Parathyroid adenoma (tissue), 2 donors: ENCODE results near the gene ST3GAL3.

Experiments
- H2AFZ ChIP-seq: fragments of 300-600 bp; sonication (generic); one replicate; pipeline ENCODE4 v1.7.0; 2017; ENCODE audit warnings: antibody characterized with exemption, mild to moderate bottlenecking
- H3K27ac ChIP-seq: fragments of 300-600 bp; sonication (generic); one replicate; pipeline ENCODE4 v1.7.0; 2017
- H3K27me3 ChIP-seq: fragments of 300-600 bp; sonication (generic); one replicate; pipeline ENCODE4 v1.7.0; 2017; ENCODE audit warnings: low read length; ENCODE audit not compliant: control insufficient read depth, insufficient read depth
- H3K36me3 ChIP-seq: fragments of 300-600 bp; sonication (generic); one replicate; pipeline ENCODE4 v1.7.0; 2017; ENCODE audit warnings: low read length; ENCODE audit not compliant: control insufficient read depth, insufficient read depth
- H3K4me1 ChIP-seq: fragments of 300-600 bp; sonication (generic); one replicate; pipeline ENCODE4 v1.7.0; 2017; ENCODE audit warnings: control low read depth
- H3K4me2 ChIP-seq: fragments of 300-600 bp; sonication (generic); one replicate; pipeline ENCODE4 v1.7.0; 2017; ENCODE audit warnings: low read length
- H3K4me3 ChIP-seq: fragments of 300-600 bp; sonication (generic); one replicate; pipeline ENCODE4 v1.7.0; 2017; ENCODE audit warnings: low read depth, low read length
- H3K79me2 ChIP-seq: fragments of 300-600 bp; sonication (generic); one replicate; pipeline ENCODE4 v1.7.0; 2017; ENCODE audit warnings: control low read depth
- H3K9ac ChIP-seq: fragments of 300-600 bp; sonication (generic); one replicate; pipeline ENCODE4 v1.7.0; 2017; ENCODE audit warnings: mild to moderate bottlenecking
- H3K9me3 ChIP-seq: fragments of 300-600 bp; sonication (generic); one replicate; pipeline ENCODE4 v1.7.0; 2017; ENCODE audit warnings: low read length; ENCODE audit not compliant: control insufficient read depth
- TF ChIP-seq, protein P1 (sequence below): fragments of 300-600 bp; sonication (generic); IDR thresholded peaks from one replicate; pipeline ENCODE4 v1.7.0; 2017; ENCODE audit warnings: antibody characterized with exemption, mild to moderate bottlenecking
- donor health status: primary hyperparathyroidism.

ST3GAL3 gene

DNA sequence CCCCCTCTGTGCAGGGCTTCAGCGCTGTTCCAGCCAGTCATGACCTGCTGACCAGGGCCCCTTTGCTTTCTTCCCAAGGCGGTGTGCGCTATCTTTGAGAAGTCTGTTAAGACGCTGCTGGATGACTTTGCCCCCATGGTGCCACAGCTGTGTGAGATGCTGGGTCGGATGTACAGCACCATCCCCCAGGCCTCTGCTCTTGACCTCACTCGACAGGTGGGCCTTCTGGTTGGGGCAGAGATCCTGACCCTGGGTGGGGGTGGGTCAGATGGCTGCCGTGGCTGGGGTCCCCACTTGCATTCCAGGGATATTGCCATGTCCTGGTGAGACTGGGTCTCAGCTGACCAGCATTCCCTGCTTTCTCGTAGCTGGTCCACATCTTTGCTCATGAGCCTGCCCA is 253.5 kb downstream of the ST3GAL3 start:
- H3K4me3 ChIP-seq: no peak overlapping the region
- no peaks in the 10 kb centered on the region for H3K4me1 ChIP-seq
- H2AFZ ChIP-seq: no peak overlapping the region
- H3K79me2 ChIP-seq: no peaks in the 10 kb centered on the region
- H3K9me3 ChIP-seq: no peaks in the 10 kb centered on the region
- no peak overlapping the region for H3K9ac ChIP-seq
- no peaks in the 10 kb centered on the region for H3K36me3 ChIP-seq
- TF ChIP-seq, protein P1, sequence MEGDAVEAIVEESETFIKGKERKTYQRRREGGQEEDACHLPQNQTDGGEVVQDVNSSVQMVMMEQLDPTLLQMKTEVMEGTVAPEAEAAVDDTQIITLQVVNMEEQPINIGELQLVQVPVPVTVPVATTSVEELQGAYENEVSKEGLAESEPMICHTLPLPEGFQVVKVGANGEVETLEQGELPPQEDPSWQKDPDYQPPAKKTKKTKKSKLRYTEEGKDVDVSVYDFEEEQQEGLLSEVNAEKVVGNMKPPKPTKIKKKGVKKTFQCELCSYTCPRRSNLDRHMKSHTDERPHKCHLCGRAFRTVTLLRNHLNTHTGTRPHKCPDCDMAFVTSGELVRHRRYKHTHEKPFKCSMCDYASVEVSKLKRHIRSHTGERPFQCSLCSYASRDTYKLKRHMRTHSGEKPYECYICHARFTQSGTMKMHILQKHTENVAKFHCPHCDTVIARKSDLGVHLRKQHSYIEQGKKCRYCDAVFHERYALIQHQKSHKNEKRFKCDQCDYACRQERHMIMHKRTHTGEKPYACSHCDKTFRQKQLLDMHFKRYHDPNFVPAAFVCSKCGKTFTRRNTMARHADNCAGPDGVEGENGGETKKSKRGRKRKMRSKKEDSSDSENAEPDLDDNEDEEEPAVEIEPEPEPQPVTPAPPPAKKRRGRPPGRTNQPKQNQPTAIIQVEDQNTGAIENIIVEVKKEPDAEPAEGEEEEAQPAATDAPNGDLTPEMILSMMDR: no peak
- no peaks in the 10 kb centered on the region for H3K27me3 ChIP-seq
- no peak overlapping the region for H3K27ac ChIP-seq
- H3K4me2 ChIP-seq: no peak overlapping the region

DNA sequence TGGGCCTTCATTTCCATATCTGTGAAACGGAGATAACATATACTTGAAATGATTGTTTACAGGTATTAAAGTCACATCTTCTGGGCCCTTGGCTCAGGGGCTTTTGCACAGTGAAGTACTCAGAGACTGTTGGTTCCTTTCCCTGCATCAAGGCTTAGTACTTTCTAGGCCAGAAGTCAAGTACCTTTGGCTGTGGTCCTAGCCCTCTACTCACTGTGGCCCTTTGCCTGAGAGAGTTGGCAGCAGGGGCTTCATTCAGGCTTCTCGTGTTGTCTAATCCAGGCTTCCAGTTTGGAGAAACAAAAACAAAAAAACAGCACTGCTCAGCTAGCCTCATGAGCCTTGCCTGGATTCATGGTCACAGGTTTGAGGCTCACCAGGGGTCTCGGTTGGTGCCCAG is 254.4 kb downstream of the ST3GAL3 start:
- Histone ChIP-seq H3K4me3 (no peak overlapping the region), H2AFZ (no peak overlapping the region), H3K36me3 (no peaks in the 10 kb centered on the region), H3K27me3 (no peaks in the 10 kb centered on the region), H3K4me2 (no peak overlapping the region), H3K79me2 (no peaks in the 10 kb centered on the region), H3K27ac (no peak overlapping the region), H3K9me3 (no peaks in the 10 kb centered on the region), H3K9ac (no peak overlapping the region), H3K4me1 (no peaks in the 10 kb centered on the region)
- TF ChIP-seq, protein P1: no peak

DNA sequence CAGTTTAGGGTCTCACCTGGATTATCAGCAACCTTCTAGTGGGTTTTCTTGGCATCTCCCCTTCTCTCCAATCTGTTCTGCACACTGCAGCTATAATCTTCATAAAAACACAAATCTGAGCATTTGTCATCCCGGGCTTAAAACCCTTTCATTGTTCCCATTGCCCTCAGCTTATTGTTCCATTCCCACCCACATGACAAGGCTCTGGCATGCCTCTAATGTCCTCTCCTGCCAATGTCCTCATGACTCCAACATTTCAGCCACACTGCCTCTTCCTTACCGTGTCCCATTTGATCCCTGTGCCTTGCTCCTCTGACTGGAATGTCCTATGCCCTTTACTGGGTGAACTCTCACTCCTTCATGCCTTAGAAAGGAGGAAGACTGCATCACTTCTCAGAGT is 255.0 kb downstream of the ST3GAL3 start:
- Histone ChIP-seq H2AFZ (no peak overlapping the region), H3K4me3 (no peak overlapping the region), H3K27ac (no peak overlapping the region), H3K4me1 (no peaks in the 10 kb centered on the region), H3K79me2 (no peaks in the 10 kb centered on the region), H3K9me3 (no peaks in the 10 kb centered on the region), H3K36me3 (no peaks in the 10 kb centered on the region), H3K4me2 (no peak overlapping the region), H3K9ac (no peak overlapping the region), H3K27me3 (no peaks in the 10 kb centered on the region)
- TF ChIP-seq, protein P1: no peak

DNA sequence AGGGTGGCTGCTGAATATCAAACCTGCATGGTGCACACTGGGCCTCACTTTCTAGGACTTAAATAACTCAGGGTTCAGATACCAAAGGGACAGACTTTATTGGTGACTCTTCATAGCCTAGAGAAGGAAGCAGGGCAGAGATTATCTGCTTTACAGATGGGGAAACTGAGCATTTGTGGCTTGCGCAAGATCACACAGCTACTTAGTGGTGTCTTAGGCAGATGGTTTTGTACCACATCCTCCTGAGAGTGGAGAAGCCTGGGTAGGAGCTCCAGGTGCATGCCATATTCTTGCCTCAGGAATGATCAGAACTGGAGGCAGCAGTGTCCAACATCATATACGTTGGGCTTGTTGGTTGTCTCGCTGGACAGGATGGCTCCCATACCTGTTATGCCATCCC is 255.7 kb downstream of the ST3GAL3 start:
- Histone ChIP-seq H3K4me1 (no peaks in the 10 kb centered on the region), H3K36me3 (no peaks in the 10 kb centered on the region), H3K4me2 (no peak overlapping the region), H2AFZ (no peak overlapping the region), H3K9ac (no peak overlapping the region), H3K9me3 (no peaks in the 10 kb centered on the region), H3K79me2 (no peaks in the 10 kb centered on the region), H3K27ac (no peak overlapping the region), H3K4me3 (no peak overlapping the region), H3K27me3 (no peaks in the 10 kb centered on the region)
- TF ChIP-seq, protein P1: no peak

DNA sequence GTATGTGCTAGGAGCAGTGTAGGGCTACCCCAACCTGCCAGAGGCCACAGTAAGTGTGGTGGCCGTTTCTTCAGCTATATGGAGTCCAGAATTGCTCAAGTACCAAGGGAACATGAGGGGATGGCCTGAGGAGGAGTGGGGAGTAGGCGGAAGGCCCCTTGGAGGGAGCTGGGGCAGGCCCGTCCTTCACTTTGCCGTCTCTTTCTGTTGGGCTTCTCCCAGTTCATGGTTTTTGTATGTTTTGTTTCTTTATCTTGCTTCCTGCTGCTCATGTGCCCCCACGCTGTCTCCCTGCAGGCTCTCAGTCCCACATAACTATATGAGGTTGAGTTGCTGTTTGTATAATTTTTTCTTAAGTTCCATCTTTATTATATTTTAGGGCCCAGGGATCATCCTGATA is 256.6 kb downstream of the ST3GAL3 start:
- Histone ChIP-seq H3K9me3 (no peaks in the 10 kb centered on the region), H3K36me3 (no peaks in the 10 kb centered on the region), H3K9ac (no peak overlapping the region), H3K27ac (no peak overlapping the region), H3K79me2 (no peaks in the 10 kb centered on the region), H3K4me1 (no peaks in the 10 kb centered on the region), H3K4me3 (no peak overlapping the region), H3K27me3 (no peaks in the 10 kb centered on the region), H3K4me2 (no peak overlapping the region), H2AFZ (no peak overlapping the region)
- TF ChIP-seq, protein P1: no peak
